SK-N-MC (cell line): ENCODE measurements around the gene EPB41L3.

Source experiments
- EZH2 ChIP-seq: fragments of 200-600 bp; sonication (generic); IDR thresholded peaks from one replicate; pipeline ENCODE4 v1.6.1; 2017; ENCODE audit warnings: antibody characterized with exemption
- POLR2AphosphoS5 ChIP-seq: IDR thresholded peaks from 2 replicates; pipeline ENCODE4 v1.6.1; 2012; ENCODE audit warnings: mild to moderate bottlenecking, low read depth, low read length, borderline replicate concordance

DNA sequence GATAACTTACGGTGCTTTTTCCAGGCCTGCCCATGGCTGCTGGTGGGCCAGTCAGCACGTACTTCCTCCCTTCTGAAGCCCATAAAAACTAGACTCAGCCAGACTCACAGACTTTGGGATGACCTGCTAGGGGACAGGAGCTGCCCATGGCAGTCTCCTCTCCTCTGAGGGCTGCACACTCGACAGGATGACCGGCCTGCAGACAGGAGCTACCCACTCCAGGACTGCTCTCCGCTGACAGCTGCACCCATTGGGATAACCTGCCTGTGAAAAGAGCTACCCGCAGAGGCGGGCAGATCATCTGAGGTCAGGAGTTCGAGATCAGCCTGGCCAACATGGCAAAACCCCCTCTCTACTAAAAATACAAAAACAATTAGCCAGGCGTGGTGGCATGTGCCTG is 75.4 kb downstream of the EPB41L3 start:
- TF ChIP-seq EZH2 (no peak), POLR2AphosphoS5 (no peak)
